Right renal pelvis (tissue), 4 donors: ENCODE measurements around the gene MAZ. TPM values are rescaled to one million over a fixed set of nuclear protein-coding genes. Genes with fewer than 3 reads are reported as not detected.
"Not testable (repeated sequence)": the region's sequence is repeated elsewhere in the genome, so short reads cannot be mapped to it uniquely, and the experiment has no call there.

Experiments used
- DNase-seq, 4 donors: peaks; one replicate each; pipeline ENCODE4 v3.0.0-alpha.2; 2013; ENCODE audit warnings: low read depth in 4 of 4, low spot score in 3 of 4, missing footprints in 1 of 4
- polyA plus RNA-seq, 4 donors: library from polyadenylated mRNA; unstranded; fragments of 120-200 nt; gene quantifications; one replicate each; pipeline ENCODE4 v1.2.1, GENCODE V29; 2013; ENCODE audit not compliant: insufficient read length in 4 of 4

The MAZ gene
- polyA plus RNA-seq, 4 donors, result 273 to 344 (median 293) TPM

DNA sequence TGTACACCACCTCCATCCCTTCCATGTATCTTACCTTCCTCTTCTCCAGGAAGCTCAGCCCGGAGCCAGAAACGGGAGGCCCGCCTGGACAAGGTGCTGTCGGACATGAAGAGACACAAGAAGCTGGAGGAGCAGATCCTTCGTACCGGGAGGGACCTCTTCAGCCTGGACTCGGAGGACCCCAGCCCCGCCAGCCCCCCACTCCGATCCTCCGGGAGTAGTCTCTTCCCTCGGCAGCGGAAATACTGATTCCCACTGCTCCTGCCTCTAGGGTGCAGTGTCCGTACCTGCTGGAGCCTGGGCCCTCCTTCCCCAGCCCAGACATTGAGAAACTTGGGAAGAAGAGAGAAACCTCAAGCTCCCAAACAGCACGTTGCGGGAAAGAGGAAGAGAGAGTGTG lies 13.2 kb downstream of the MAZ start:
- no peak for DNase-seq

DNA sequence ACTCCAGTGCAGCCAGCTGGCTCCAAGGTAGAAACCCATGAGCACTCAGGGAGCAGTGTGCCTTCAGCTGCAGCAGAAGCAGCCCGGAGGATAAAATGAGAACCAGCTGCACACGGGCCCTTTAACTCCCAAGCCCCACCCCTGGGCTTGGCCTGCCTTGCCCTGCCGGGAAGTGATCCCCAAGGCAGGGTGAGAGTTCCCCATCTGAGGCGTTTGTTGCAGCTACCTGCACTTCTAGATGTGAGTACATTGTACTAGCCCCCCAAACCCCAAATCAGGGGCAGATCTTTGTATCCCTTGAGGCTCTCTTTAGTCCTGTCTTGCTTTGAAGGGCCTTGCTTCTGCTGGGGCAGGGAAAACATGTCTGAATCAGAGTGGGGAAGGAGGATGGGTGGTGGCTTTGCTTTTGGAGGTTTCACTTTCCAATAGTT lies 14.0 kb downstream of the MAZ start, which contains the start of gene MVP:
TSS of gene MVP (plus strand) at position 192 of the 431 bp plus-strand sequence. CDS start 10,088 bp downstream, outside the sequence.
- no peak for DNase-seq

GRCh38 chr16:29820730-29821642 lies 14.7 kb downstream of the MAZ start:
- no peak for DNase-seq

GRCh38 chr16:29821643-29822115 lies 15.3 kb downstream of the MAZ start:
- no peak for DNase-seq

- no peak for DNase-seq
Measured at GRCh38 chr16:29824589-29825144, 18.3 kb downstream of the MAZ start.

GRCh38 chr16:29825145-29826044 lies 19.1 kb downstream of the MAZ start:
- DNase-seq, result no peak

- DNase-seq, result no peak
Measured at GRCh38 chr16:29826342-29826695, 20.0 kb downstream of the MAZ start.

DNA sequence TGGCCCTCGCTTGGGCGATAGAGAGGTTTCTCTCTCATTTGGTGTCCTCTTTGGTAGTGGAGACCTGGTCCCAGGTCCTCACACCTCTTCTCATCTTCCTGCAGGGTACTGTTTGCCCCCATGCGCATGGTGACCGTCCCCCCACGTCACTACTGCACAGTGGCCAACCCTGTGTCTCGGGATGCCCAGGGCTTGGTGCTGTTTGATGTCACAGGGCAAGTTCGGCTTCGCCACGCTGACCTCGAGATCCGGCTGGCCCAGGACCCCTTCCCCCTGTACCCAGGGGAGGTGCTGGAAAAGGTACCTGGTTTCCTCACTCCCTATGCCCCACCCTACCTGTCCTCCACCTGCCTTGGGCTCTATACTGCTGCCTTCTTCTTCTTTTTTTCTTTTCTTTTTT lies 24.4 kb downstream of the MAZ start:
- DNase-seq, result no peak

DNA sequence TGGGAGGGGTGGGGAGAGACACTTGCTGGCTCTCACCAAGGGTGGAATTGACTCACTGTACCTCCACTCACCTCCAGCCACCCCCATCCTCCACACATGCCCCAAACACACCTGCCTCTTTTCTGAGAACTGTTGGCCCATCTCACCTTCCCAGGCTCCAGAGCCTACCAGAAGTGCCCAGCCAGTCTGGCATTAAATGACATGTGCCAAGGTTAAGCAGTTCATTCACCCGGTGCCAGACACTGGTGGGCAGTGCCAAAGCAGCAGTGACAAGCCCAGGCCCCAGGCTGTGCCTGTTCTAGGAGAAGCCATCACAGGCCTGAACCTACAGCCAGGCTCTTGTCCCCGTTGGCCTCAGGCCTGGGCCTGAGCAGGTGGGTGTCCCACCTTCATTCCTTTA lies 25.2 kb downstream of the MAZ start:
- no peak for DNase-seq

GRCh38 chr16:29833219-29833618 lies 26.9 kb downstream of the MAZ start:
- not testable (repeated sequence) for DNase-seq

DNA sequence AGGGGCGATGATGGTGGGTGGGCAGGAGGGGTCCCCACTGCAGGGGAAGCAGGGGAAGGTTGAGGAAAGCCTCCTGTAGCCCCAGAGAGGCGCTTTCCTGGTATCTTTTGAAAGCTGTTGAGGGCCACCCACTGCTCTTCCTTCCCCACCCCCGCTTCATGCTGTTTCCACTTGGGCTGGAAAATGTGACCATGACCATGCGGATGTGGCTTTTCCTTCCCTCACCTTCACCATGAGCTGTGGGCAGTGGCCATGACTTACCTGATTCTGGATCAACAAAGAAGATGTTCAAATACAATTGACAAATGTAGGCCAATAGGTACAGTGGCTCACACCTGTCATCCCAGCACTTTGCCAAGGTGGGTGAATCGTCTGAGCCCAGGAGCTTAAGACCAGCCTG lies 27.8 kb downstream of the MAZ start:
- no peak for DNase-seq

GRCh38 chr16:29835926-29836325 lies 29.6 kb downstream of the MAZ start:
- DNase-seq, result no peak

DNA sequence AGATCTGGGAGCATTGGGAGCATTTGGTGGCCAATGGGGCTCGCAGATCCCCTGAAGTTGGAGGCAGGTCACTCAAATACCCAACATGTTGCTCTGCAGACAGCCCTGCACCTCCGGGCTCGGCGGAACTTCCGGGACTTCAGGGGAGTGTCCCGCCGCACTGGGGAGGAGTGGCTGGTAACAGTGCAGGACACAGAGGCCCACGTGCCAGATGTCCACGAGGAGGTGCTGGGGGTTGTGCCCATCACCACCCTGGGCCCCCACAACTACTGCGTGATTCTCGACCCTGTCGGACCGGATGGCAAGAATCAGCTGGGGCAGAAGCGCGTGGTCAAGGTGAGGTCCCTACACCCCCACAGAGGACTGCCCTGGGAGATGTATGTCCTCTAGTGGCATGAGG lies 30.3 kb downstream of the MAZ start:
- no peak for DNase-seq

GRCh38 chr16:29837841-29838240 lies 31.5 kb downstream of the MAZ start:
- DNase-seq, result no peak

DNA sequence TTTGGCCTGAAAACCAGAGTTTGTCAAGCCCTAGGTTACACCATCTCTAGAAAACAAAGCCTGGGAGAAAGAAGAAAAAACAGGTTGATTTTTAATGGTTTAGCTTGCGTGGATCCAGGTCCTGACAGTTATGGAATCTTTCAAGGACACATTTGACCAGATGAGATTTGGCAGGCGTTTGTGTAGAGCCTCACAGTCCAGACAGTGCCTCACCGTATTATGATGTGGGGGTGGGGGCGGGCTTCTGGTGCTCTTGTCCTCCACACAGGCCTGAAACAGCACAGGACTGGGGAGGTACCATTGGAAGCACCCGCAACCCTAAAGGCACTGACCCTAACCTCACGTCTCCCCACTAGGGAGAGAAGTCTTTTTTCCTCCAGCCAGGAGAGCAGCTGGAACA lies 33.5 kb downstream of the MAZ start:
- no peak for DNase-seq

DNA sequence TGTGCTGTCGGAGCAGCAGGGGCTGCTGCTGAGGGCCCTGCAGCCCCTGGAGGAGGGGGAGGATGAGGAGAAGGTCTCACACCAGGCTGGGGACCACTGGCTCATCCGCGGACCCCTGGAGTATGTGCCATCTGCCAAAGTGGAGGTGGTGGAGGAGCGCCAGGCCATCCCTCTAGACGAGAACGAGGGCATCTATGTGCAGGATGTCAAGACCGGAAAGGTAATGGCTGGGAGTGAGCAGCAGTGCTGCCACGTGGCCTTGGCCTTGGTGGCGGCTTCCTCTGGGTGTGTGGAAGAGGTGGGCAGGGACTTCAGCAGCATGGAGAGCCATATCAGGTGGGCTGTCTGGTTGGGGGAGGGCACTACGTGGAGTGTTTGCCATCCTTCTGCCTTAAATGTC lies 33.9 kb downstream of the MAZ start:
- DNase-seq, result no peak

GRCh38 chr16:29841631-29842030 lies 35.3 kb downstream of the MAZ start:
- DNase-seq, result no peak

DNA sequence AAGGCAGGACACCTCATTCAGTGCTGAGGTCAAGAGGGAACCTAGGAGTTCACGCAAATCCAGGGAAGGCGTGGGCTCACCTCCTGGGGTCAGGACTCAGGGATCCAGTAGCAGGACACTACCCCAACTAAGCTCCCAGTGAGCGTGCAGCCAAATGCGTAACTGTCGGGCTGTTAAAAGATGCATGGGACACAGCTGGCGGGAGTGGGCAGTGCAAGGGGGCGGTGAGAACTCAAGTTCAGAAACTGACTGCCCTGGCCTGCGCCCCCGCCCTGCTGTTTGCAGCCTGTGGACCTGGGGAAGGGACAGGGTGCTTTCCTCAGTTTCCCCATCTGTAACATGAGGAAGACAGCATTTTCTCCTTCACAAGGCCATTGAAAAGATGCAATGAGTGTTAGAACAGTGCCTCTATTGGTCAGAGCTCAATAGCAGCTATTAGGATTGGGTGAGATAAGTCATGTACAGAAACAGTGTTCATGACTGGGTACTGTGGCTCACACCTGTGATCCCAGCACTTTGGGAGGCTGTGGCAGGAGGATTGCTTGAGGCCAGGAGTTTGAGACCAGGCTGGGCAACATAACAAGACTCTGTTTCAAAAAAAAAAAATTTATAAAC lies 36.5 kb downstream of the MAZ start:
- DNase-seq, result no peak

GRCh38 chr16:29843931-29844330 lies 37.6 kb downstream of the MAZ start:
- no peak for DNase-seq

GRCh38 chr16:29844575-29845331 lies 38.4 kb downstream of the MAZ start:
- DNase-seq, result no peak
